GM19193 (cell line): ENCODE data around the gene SPSB1.

Experiments
- POLR2A ChIP-seq: IDR thresholded peaks from 4 replicates; pipeline ENCODE4 v1.6.1; 2011; ENCODE audit not compliant: insufficient read depth, insufficient read length; ENCODE audit errors: extremely low read depth

SPSB1 gene

DNA sequence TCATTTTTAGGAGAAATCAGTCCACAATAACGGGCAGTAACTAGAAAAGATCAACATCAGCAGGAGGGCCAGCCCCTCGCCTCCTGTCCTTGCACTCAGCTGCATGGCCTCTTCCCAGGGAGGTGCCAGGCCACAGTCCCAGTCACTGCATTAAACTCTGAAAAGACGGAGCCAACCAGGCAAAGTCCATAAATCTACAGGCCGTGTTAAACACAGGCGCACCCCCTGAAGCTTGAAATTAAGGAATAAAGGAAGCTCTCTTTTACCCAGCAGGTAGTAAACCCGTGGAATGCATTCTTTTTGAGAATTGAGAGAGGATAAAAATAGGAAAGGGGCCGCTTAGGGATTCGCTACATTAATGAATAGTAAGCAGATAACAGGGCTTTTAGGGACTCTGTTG is 39.7 kb upstream of the SPSB1 start:
- TF ChIP-seq POLR2A, result no peak

DNA sequence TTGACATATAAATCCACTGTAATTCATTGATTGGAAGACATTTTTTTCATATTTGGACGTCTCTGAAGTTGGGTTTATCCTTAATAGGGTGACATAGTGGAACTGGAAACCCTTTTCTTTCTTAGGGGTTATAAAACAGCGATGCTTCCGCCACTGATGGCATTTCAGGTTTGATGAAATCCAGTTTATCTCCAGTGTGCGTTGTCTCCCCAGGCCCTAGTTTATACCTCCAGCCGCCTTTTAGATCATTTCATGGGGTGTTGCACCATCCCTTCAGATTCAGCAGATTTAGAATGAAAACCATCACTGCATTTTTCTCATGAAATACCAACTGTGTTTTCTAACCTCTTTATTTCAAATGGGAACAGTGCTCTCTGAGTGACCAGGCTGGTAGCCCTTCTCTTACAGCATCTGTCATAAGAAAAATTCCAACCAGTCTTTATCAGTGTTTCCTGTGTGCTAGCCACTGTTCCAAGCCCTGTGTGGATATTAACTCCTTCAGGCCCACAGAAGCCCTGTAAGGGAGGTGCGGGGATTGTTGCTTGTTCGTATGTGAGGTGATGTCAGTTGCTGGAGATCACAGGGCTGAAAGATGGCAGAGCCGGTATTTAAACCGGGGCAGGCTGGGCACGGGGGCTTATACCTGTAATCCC is 39.1 kb upstream of the SPSB1 start:
- TF ChIP-seq POLR2A, result no peak

DNA sequence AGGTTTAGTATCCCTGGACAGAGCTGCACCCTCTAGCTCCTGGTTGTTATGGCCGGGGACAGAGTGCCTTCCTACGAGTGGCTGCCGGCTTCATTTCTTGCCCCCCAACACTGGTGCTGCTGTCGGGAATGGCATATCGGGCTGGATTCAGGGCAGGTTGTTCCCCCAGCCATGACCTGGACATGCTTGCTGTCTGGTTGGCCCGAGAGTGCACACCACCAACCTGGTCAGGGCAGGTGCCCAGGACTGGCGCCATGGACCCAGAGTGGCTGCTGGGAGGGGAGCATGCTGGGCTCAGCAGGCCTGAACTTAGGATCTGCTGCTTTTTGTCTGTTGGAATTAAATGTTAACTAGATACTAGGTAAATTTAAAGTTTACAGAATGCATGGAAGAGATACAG is 36.4 kb upstream of the SPSB1 start:
- TF ChIP-seq POLR2A, result no peak

DNA sequence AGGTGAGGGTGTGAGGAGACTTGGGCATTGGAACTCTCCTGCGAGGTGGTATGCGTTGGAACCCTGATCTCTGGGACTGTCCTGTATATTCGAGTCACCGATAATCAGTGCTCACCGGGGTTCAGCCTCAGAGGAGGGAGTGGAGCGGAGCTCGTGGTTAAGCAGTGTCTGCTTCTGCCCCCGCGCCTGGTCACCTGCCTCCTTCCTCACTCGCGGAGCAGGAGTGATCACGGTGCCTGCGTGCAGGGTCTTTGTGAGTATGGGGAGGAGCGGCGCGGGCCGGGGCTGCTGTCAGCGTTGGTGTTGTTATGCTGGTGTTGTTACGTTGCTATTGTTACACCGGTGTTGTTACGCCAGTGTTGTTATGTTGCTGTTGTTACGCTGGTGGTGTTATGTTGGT is 34.8 kb upstream of the SPSB1 start:
- TF ChIP-seq POLR2A, result no peak

DNA sequence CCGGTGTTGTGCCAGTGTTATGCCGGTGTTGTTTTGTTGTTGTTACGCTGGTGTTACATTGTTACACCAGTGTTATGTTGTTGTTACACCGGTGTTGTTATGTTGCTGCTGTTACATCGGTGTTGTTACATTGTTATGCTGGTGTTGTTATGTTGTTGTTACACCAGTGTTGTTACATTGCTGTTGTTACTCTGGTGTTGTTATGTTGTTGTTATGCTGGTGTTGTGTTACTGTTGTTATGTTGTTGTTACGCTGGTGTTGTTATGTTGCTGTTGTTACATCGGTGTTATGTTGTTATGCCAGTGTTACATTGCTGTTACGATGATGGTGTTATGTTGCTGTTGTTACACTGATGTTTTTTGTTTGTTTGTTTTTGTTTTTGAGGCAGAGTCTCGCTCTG is 34.1 kb upstream of the SPSB1 start:
- no peak for TF ChIP-seq POLR2A

DNA sequence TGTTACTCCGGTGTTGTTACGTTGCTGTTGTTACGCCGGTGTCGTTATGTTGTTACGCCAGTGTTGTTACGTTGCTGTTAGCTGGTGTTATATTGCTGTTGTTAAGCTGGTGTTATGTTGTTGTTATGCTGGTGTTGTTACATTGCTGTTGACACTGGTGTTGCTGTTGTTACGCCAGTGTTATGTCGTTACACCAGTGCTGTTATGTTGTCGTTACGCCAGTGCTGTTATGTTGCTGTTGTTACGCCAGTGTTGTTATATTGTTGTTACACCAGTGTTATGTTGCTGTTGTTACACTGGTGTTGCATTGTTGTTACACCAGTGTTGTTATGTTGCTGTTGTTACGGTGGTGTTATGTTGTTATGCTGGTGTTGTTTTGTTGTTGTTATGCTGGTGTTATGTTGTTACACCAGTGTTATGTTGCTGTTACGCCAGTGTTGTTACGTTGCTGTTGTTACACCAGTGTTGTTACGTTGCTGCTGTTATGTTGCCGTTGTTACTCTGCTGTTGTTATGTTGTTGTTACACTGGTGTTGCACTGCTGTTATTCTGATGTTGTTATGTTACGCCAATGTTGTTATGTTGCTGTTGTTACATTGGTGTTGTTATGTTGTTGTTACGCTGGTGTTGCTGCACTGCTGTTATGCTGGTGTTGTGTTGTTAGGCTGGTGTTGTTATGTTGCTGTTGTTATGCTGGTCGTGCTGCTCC is 32.5 kb upstream of the SPSB1 start:
- TF ChIP-seq POLR2A, result no peak

DNA sequence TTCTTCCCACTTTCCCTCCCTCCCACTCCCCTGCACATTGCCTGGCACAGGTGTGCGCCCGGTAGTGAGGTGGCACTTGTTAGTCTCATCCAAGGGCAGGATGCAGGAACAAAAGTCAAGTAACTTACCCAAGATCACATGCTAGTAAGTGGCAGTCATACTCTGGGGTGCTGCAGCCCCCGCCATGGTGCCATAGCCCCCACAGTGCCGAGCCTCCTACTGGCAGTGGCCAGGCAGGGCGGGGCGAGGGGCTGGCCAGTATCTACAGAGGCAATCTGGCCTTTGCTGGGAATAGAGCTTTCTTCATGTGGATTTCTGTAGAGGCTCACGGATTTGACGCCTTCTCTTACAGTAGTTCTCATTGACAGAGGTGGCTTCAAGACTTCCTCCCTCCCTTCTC is 31.2 kb upstream of the SPSB1 start:
- no peak for TF ChIP-seq POLR2A

DNA sequence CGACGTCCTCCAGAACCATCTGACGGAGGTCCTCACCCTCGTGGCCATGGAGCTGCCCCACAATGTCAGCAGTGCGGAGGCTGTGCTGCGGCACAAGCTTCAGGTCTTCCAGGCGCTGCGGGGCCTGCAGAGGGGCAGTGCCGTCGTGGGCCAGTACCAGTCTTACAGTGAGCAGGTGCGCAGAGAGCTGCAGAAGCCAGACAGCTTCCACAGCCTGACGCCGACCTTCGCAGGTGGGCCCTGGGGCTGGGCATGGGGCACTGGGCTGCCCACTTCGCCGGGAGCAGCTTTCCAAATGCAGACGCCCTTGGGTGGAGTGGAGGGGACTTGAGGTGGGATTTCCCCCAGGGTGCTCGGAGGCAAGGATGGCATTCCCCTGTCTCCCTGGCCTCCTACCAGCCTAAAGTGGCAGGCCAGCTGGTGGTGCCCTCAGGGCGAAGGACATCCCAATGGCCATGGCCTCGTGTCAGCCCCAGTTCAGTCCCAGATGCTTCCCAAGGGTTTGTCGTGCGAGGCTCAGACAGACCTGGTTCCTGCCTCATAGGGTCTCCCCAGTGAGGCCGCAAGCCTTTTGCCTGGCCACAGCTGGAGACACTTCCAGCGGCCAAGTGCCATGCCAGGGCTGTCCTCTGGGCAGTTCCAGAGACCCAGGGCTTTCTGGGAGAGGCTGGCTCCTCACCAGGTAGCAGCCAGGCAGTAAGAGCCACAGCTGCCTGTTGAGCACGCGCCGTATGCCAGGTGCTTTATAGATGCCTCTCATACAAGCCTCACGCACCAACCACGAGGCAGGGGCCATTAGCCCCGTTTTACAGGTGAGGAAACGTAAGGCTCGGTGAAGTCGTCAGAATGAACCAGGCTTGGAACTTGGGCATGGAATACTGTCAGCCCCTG is 30.4 kb upstream of the SPSB1 start:
- no peak for TF ChIP-seq POLR2A

DNA sequence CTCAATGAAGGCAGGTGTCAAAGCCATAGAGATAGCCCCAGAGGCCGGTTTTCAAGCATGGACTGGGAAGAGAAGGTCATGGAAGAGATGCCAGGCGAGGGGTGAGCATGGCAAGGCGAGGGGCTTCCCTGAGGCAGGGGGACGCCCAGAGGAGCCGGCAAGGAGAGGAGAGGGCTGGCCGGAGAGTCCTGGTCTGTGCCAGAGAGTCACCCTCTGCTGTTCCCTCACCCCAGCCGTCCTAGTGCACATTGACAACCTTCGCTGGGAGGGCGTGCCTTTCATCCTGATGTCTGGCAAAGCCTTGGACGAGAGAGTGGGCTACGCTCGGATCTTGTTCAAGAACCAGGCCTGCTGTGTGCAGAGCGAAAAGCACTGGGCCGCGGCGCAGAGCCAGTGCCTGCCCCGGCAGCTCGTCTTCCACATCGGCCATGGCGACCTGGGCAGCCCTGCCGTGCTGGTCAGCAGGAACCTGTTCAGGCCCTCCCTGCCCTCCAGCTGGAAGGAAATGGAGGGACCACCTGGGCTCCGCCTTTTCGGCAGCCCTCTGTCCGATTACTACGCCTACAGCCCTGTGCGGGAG is 29.3 kb upstream of the SPSB1 start:
- TF ChIP-seq POLR2A, result no peak

DNA sequence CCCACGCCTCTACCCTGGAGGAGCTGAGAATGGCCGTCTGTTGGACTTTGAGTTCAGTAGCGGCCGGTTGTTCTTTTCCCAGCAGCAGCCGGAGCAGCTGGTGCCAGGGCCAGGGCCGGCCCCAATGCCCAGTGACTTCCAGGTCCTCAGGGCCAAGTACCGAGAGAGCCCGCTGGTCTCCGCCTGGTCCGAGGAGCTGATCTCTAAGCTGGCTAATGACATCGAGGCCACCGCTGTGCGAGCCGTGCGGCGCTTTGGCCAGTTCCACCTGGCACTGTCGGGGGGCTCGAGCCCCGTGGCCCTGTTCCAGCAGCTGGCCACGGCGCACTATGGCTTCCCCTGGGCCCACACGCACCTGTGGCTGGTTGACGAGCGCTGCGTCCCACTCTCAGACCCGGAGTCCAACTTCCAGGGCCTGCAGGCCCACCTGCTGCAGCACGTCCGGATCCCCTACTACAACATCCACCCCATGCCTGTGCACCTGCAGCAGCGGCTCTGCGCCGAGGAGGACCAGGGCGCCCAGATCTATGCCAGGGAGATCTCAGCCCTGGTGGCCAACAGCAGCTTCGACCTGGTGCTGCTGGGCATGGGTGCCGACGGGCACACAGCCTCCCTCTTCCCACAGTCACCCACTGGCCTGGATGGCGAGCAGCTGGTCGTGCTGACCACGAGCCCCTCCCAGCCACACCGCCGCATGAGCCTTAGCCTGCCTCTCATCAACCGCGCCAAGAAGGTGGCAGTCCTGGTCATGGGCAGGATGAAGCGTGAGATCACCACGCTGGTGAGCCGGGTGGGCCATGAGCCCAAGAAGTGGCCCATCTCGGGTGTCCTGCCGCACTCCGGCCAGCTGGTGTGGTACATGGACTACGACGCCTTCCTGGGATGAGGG is 28.5 kb upstream of the SPSB1 start:
- no peak for TF ChIP-seq POLR2A

DNA sequence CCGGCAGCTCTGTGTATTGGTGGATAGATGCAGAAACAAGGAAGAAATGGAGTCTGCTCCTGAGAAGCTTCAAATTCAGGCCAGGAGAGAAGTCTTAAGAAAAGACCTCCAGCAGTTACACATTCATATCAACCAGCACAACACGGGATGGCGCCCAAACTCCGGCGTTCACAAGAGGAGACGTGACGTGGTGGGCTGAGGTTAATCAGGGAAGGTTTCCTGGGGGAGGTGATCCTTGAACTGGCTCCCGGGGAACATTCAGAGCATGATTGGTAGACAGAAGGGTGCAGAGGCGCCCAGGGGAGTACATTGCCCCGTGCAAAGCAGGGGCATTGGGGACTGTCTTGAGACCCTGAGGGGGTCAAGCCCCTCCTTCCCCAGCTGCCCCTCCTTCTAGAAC is 27.7 kb upstream of the SPSB1 start:
- TF ChIP-seq POLR2A, result no peak

DNA sequence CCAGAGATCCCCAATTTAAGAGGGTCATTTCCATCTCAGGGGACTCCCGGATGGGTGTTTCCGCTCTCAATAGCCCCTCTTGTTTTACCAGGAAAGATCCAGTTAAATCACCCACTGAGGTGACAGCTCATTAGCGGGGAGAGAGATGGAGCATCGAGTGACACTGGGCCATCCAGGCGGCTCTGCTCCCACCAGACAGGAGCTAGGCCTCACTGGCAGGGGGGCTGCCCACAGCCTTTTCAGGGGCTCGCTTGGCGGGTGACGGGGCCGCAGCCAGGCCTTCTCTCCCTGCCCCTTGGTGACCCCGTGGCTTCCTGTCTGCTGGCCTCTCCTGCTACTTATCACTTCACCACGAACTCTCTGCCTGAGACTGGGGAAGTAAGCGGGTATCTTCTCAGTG is 26.7 kb upstream of the SPSB1 start:
- no peak for TF ChIP-seq POLR2A

DNA sequence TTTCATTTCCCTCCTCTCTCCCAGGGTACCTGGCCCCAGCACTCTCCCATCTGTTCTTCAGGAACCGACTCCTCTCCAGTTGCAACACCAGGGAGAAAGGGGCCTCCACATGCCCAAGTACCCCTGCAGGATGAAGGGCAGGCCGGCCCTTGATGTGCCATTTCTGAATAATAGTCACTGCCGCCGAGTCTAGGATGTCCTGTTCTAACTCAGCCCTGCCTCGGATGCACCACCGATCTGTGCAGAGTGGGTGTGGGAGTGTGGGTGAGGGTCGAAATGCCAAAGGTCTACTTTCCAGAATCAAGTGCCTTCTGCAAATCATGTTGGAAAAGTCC is 25.4 kb upstream of the SPSB1 start:
- TF ChIP-seq POLR2A, result no peak

DNA sequence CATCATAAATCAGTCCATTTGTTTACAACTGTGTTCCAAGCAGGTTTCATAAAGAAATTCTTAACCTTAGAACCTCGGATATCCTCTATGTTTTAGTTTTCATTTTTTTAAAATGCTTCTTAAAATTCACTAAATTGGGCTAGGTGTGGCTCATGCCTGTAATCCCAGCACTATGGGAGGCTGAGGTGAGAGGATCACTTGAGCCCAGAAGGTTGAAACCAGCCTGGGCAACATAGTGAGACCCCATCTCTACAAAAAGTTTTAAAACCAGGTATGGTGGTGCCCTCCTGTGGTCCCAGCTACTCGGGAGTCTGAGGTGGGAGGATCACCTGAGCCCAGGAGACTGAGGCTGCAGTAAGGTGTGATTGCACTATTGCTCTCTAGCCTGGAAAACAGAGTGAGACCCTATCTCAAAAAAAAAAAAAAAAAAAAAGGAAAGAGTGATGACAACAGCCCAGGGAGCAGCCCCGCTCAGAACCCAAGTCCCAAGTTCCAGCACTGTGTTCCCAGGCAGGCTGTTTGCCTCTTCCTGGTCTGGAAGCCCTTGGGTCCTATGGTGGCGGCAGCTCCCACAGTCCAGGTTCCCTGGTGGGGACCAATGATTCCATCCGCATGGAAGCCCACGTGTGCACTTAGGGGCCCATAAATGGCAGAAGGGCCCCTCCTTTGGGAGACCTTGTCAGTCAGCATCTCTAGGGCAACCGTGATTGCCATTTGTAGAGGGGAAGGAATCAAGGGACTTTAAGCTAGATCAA is 24.7 kb upstream of the SPSB1 start:
- no peak for TF ChIP-seq POLR2A
